Loucy (cell line): ENCODE data around the gene INSYN1.

ENCODE experiments used
- H2AFZ ChIP-seq: fragments of 200-600 bp; sonication (generic); 2 replicates; pipeline ENCODE4 v1.6.0; 2016; ENCODE audit warnings: antibody characterized with exemption, mild to moderate bottlenecking, low read length, moderate library complexity
- H3F3A ChIP-seq: fragments of 200-600 bp; 2 replicates; pipeline ENCODE4 v1.6.0; 2016; ENCODE audit warnings: antibody characterized with exemption, low read depth, mild to moderate bottlenecking
- H3K27me3 ChIP-seq: fragments of 200-600 bp; sonication (generic); 2 replicates; pipeline ENCODE4 v1.6.1; 2014; ENCODE audit warnings: low read length, mild to moderate bottlenecking; ENCODE audit not compliant: insufficient read depth, poor library complexity, severe bottlenecking
- H3K36me3 ChIP-seq: fragments of 200-600 bp; sonication (generic); 2 replicates; pipeline ENCODE4 v1.6.1; 2016; ENCODE audit warnings: low read length; ENCODE audit not compliant: insufficient read depth
- H3K4me1 ChIP-seq: fragments of 200-600 bp; sonication (generic); 2 replicates; pipeline ENCODE4 v1.5.1; 2014; ENCODE audit warnings: low read length, mild to moderate bottlenecking; ENCODE audit not compliant: insufficient read depth, poor library complexity, severe bottlenecking
- H3K4me2 ChIP-seq: fragments of 200-600 bp; sonication (generic); 2 replicates; pipeline ENCODE4 v1.6.0; 2014; ENCODE audit warnings: antibody characterized with exemption, low read length, low read depth, mild to moderate bottlenecking; ENCODE audit not compliant: poor library complexity, severe bottlenecking
- H3K4me3 ChIP-seq: fragments of 200-600 bp; sonication (generic); 2 replicates; pipeline ENCODE4 v1.5.1; 2014; ENCODE audit warnings: low read length, mild to moderate bottlenecking, mixed read lengths; ENCODE audit not compliant: poor library complexity, severe bottlenecking
- H3K79me2 ChIP-seq: fragments of 200-600 bp; sonication (generic); 2 replicates; pipeline ENCODE4 v1.6.1; 2014; ENCODE audit warnings: low read length; ENCODE audit not compliant: insufficient read depth
- H3K9ac ChIP-seq: fragments of 200-600 bp; sonication (generic); 2 replicates; pipeline ENCODE4 v1.6.0; 2014; ENCODE audit warnings: mild to moderate bottlenecking, low read depth, low read length, moderate library complexity; ENCODE audit not compliant: poor library complexity, severe bottlenecking
- H3K9me2 ChIP-seq: fragments of 200-600 bp; sonication (generic); replicated peaks from 2 replicates; pipeline ENCODE4 v1.6.1; 2016; ENCODE audit warnings: low read depth, low read length, mixed read lengths
- H3K9me3 ChIP-seq: fragments of 200-600 bp; sonication (generic); 2 replicates; pipeline ENCODE4 v1.6.1; 2014; ENCODE audit warnings: mild to moderate bottlenecking, antibody characterized with exemption, low read length, low read depth; ENCODE audit not compliant: insufficient read depth
- H4K20me1 ChIP-seq: fragments of 200-600 bp; sonication (generic); 2 replicates; pipeline ENCODE4 v1.6.0; 2014; ENCODE audit warnings: antibody characterized with exemption, low read length, mild to moderate bottlenecking; ENCODE audit not compliant: insufficient read depth, poor library complexity, severe bottlenecking
- CTCF ChIP-seq: fragments of 200-600 bp; sonication (generic); conservative IDR thresholded peaks from 2 replicates; pipeline ENCODE4 v1.5.1; 2014; ENCODE audit warnings: mild to moderate bottlenecking, antibody characterized with exemption, low read length
- EZH2phosphoT487 ChIP-seq: fragments of 200-600 bp; IDR thresholded peaks from 2 replicates; pipeline ENCODE4 v1.6.1; 2018; ENCODE audit warnings: antibody characterized with exemption, mild to moderate bottlenecking, moderate library complexity, borderline replicate concordance

INSYN1 gene

GRCh38 chr15:73696641-73697001, 56.5 kb downstream of the INSYN1 start:
- Histone ChIP-seq H3K4me2 (peak overlapping the region; percentile 52), H3K4me1 (peaks cover 16% of the 10 kb centered on the region), H3K4me3 (no peak overlapping the region), H4K20me1 (no peaks in the 10 kb centered on the region), H3K9ac (no peak overlapping the region), H3F3A (no peaks in the 10 kb centered on the region), H3K36me3 (no peaks in the 10 kb centered on the region), H2AFZ (no peak overlapping the region), H3K79me2 (no peaks in the 10 kb centered on the region), H3K27me3 (peaks cover 4% of the 10 kb centered on the region), H3K9me3 (no peaks in the 10 kb centered on the region), H3K9me2 (no peaks in the 10 kb centered on the region)
- TF ChIP-seq CTCF = no peak
- no peak for TF ChIP-seq EZH2phosphoT487

- H4K20me1 ChIP-seq = no peaks in the 10 kb centered on the region
- H3K9me3 ChIP-seq = no peaks in the 10 kb centered on the region
- H3K9me2 ChIP-seq = no peaks in the 10 kb centered on the region
- peak overlapping the region; percentile 52 for H3K4me2 ChIP-seq
- no peaks in the 10 kb centered on the region for H3K79me2 ChIP-seq
- TF ChIP-seq CTCF = no peak
- TF ChIP-seq EZH2phosphoT487 = no peak
- H3K36me3 ChIP-seq = no peaks in the 10 kb centered on the region
- peaks cover 4% of the 10 kb centered on the region for H3K27me3 ChIP-seq
- no peak overlapping the region for H2AFZ ChIP-seq
- H3K9ac ChIP-seq = no peak overlapping the region
- no peak overlapping the region for H3K4me3 ChIP-seq
- H3F3A ChIP-seq = no peaks in the 10 kb centered on the region
- peaks cover 16% of the 10 kb centered on the region for H3K4me1 ChIP-seq
These were observed 57.1 kb downstream of the INSYN1 start for GRCh38 chr15:73695773-73696640.

- Histone ChIP-seq H3K4me3 (no peak overlapping the region), H2AFZ (no peak overlapping the region), H3K4me2 (no peak overlapping the region), H3K9ac (no peak overlapping the region), H4K20me1 (no peaks in the 10 kb centered on the region), H3K27me3 (peaks cover 4% of the 10 kb centered on the region), H3K79me2 (no peaks in the 10 kb centered on the region), H3K36me3 (no peaks in the 10 kb centered on the region), H3K9me2 (no peaks in the 10 kb centered on the region), H3K4me1 (peaks cover 16% of the 10 kb centered on the region), H3K9me3 (no peaks in the 10 kb centered on the region), H3F3A (no peaks in the 10 kb centered on the region)
- TF ChIP-seq EZH2phosphoT487 (no peak), CTCF (no peak)
These were observed 58.7 kb downstream of the INSYN1 start for GRCh38 chr15:73694419-73694818.
